ENCODE data around the gene MCF2.

DNA sequence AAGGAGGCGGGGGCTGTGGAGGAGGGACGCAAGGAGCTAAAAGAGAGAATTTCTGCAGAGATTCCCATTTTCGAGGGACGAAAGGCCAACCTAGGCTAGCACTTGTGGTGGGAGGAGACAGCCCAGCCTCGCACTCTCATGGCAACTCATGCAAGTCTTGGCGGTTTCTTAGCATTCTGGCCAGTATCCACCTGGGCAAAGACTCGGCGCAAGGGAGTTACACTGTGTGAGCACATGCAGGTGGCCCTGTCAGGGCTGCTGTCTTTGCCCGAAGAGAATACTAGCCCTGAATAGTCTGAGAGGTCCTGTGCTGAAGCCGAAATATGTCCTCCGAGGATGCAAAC is 15.5 kb downstream of the MCF2 start:
- TF ChIP-seq YY1 (IDR thresholded peaks at IDR 0.05; ENCODE audit: insufficient read depth, insufficient read length) (no peak), SUZ12 (IDR thresholded peaks at IDR 0.05; ENCODE audit: extremely low read depth, insufficient read depth, insufficient read length) (no peak)

Data from NT2/D1 (cell line).